ENCODE measurements around the gene DIP2C.

DNA sequence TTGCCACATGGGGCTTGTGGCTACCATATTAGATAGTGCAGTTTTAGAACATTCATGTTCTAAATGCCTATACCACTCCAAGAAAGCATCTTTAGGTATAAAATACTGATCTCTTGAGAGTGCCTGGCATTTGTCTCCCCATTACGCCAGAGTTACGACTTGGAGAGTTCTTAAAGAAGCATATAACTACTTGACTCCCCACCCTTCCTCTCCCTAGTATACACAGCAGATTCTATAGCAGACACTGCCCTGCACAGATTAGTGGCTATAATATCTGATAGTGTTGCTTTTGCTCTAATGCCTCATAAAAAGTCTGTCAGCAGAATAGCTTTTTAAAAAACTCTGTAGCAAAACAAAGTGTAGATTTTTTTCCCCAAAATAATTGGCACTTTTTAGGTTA, 463.4 kb downstream of the DIP2C start:
- TF ChIP-seq POLR2A (IDR thresholded peaks at IDR 0.05) (no peak), POLR2AphosphoS5 (IDR thresholded peaks at IDR 0.05) (no peak)
- TF ChIP-seq, protein P1, sequence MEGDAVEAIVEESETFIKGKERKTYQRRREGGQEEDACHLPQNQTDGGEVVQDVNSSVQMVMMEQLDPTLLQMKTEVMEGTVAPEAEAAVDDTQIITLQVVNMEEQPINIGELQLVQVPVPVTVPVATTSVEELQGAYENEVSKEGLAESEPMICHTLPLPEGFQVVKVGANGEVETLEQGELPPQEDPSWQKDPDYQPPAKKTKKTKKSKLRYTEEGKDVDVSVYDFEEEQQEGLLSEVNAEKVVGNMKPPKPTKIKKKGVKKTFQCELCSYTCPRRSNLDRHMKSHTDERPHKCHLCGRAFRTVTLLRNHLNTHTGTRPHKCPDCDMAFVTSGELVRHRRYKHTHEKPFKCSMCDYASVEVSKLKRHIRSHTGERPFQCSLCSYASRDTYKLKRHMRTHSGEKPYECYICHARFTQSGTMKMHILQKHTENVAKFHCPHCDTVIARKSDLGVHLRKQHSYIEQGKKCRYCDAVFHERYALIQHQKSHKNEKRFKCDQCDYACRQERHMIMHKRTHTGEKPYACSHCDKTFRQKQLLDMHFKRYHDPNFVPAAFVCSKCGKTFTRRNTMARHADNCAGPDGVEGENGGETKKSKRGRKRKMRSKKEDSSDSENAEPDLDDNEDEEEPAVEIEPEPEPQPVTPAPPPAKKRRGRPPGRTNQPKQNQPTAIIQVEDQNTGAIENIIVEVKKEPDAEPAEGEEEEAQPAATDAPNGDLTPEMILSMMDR (IDR thresholded peaks at IDR 0.05) = no peak

Data from stomach (tissue), 4 donors.